DND-41 (cell line): ENCODE data around the gene SHROOM2.

ENCODE experiments used
- ATAC-seq: fragments of 200-7000 bp; cut with Tn5 transposase; 3 replicates; pipeline ENCODE4 v1.9.1; 2021; ENCODE audit warnings: low read depth; ENCODE audit not compliant: insufficient read depth
- DNase-seq: peaks from one replicate; pipeline ENCODE4 v3.0.0-alpha.2; 2020
- H2AFZ ChIP-seq: 2 replicates; pipeline ENCODE4 v1.6.0; 2012; ENCODE audit warnings: low read depth, low read length
- H3K27ac ChIP-seq: 2 replicates; pipeline ENCODE4 v1.5.1; 2012; ENCODE audit warnings: low read length, inconsistent platforms
- H3K27me3 ChIP-seq: fragments of 200-600 bp; sonication (generic); 2 replicates; pipeline ENCODE4 v1.6.0; 2012; ENCODE audit warnings: low read length, mild to moderate bottlenecking, inconsistent platforms; ENCODE audit not compliant: insufficient read depth, poor library complexity
- H3K36me3 ChIP-seq: 2 replicates; pipeline ENCODE4 v1.5.1; 2012; ENCODE audit warnings: low read length, inconsistent platforms; ENCODE audit not compliant: insufficient read depth
- H3K4me1 ChIP-seq: 2 replicates; pipeline ENCODE4 v1.5.1; 2012; ENCODE audit warnings: mild to moderate bottlenecking, low read length; ENCODE audit not compliant: insufficient read depth
- H3K4me2 ChIP-seq: 2 replicates; pipeline ENCODE4 v1.6.0; 2012; ENCODE audit warnings: mild to moderate bottlenecking, moderate library complexity, low read length, inconsistent platforms; ENCODE audit not compliant: insufficient read depth
- H3K4me3 ChIP-seq, 2 experiments: fragments of 200-600 bp in 1 of 2; shearing (Covaris generic) in 1 of 2; 2 replicates each; pipeline ENCODE4 v1.5.1; 2012 to 2016; ENCODE audit warnings: inconsistent platforms in 2 of 2, low read length in 2 of 2, mild to moderate bottlenecking in 2 of 2, low read depth in 1 of 2, moderate library complexity in 1 of 2
- H3K79me2 ChIP-seq: 2 replicates; pipeline ENCODE4 v1.6.0; 2012; ENCODE audit warnings: low read length, inconsistent platforms; ENCODE audit not compliant: insufficient read depth
- H3K9ac ChIP-seq: 2 replicates; pipeline ENCODE4 v1.6.0; 2012; ENCODE audit warnings: low read depth, mild to moderate bottlenecking, inconsistent platforms, low read length, moderate library complexity
- H3K9me3 ChIP-seq: 2 replicates; pipeline ENCODE4 v1.5.1; 2012; ENCODE audit warnings: low read length, moderate library complexity, mild to moderate bottlenecking, inconsistent platforms; ENCODE audit not compliant: insufficient read depth, severe bottlenecking
- H4K20me1 ChIP-seq: 2 replicates; pipeline ENCODE4 v1.6.0; 2012; ENCODE audit warnings: low read length; ENCODE audit not compliant: insufficient read depth
- CTCF ChIP-seq: IDR thresholded peaks from 2 replicates; pipeline ENCODE4 v1.5.1; 2012; ENCODE audit warnings: borderline replicate concordance, low read length, moderate library complexity, mild to moderate bottlenecking; ENCODE audit not compliant: poor library complexity, severe bottlenecking; ENCODE audit errors: extremely low read depth
- EZH2 ChIP-seq: IDR thresholded peaks from 3 replicates; pipeline ENCODE4 v1.6.1; 2012; ENCODE audit warnings: borderline replicate concordance, low read depth, mild to moderate bottlenecking, moderate library complexity, low read length, inconsistent platforms; ENCODE audit not compliant: severe bottlenecking

Gene SHROOM2

GRCh38 chrX:9739130-9739529 lies 47.1 kb upstream of the SHROOM2 start:
- no peak overlapping the region for H3K4me2 ChIP-seq

GRCh38 chrX:9745417-9746115 lies 40.7 kb upstream of the SHROOM2 start:
- no peak for TF ChIP-seq CTCF
- TF ChIP-seq EZH2, result no peak
- H2AFZ ChIP-seq, result peak overlapping the region; percentile 62; the same call in 1 of the 2 replicates
- ATAC-seq, result peak; percentile 71
- no peak overlapping the region for H3K4me3 ChIP-seq
- no peak overlapping the region for H3K27ac ChIP-seq
- H4K20me1 ChIP-seq, result no peaks in the 10 kb centered on the region
- no peak overlapping the region for H3K4me2 ChIP-seq
- no peaks in the 10 kb centered on the region for H3K36me3 ChIP-seq
- no peak overlapping the region for H3K9ac ChIP-seq
- H3K79me2 ChIP-seq, result no peaks in the 10 kb centered on the region
- DNase-seq, result peak; percentile 30
- no peaks in the 10 kb centered on the region for H3K27me3 ChIP-seq
- H3K4me1 ChIP-seq, result peaks cover 5% of the 10 kb centered on the region
- no peaks in the 10 kb centered on the region for H3K9me3 ChIP-seq

More at GRCh38 chrX:9739130-9739529, 47.1 kb upstream of the SHROOM2 start:
- no peaks in the 10 kb centered on the region for H3K4me1 ChIP-seq
- H3K9ac ChIP-seq, result no peak overlapping the region
- H4K20me1 ChIP-seq, result no peaks in the 10 kb centered on the region
- ATAC-seq (no peak), DNase-seq (no peak)
- H3K27me3 ChIP-seq, result no peaks in the 10 kb centered on the region
- H3K9me3 ChIP-seq, result no peaks in the 10 kb centered on the region
- no peak overlapping the region for H2AFZ ChIP-seq
- no peak overlapping the region for H3K4me3 ChIP-seq
- H3K27ac ChIP-seq, result no peak overlapping the region
- H3K36me3 ChIP-seq, result no peaks in the 10 kb centered on the region
- no peaks in the 10 kb centered on the region for H3K79me2 ChIP-seq
- TF ChIP-seq CTCF (no peak), EZH2 (no peak)

GRCh38 chrX:9746148-9746888 lies 39.9 kb upstream of the SHROOM2 start:
- Histone ChIP-seq H3K27ac (no peak overlapping the region), H3K9ac (no peak overlapping the region), H2AFZ (no peak overlapping the region), H3K4me2 (no peak overlapping the region), H3K79me2 (no peaks in the 10 kb centered on the region), H4K20me1 (no peaks in the 10 kb centered on the region), H3K4me3 (no peak overlapping the region), H3K9me3 (no peaks in the 10 kb centered on the region), H3K4me1 (peaks cover 5% of the 10 kb centered on the region), H3K36me3 (no peaks in the 10 kb centered on the region), H3K27me3 (no peaks in the 10 kb centered on the region)
- no peak for TF ChIP-seq EZH2
- TF ChIP-seq CTCF, result no peak
- DNase-seq (no peak), ATAC-seq (no peak)
